GM18868 (cell line): ENCODE measurements around the gene CBX5.
"Not testable (repeated sequence)": the region's sequence is repeated elsewhere in the genome, so short reads cannot be mapped to it uniquely, and the experiment has no call there.

Source experiments
- ATAC-seq: cut with Tn5 transposase; IDR thresholded peaks from one replicate; pipeline ENCODE4 v1.9.1; 2021; ENCODE audit warnings: mild to moderate bottlenecking, moderate library complexity; ENCODE audit not compliant: unreplicated experiment

Gene CBX5

DNA sequence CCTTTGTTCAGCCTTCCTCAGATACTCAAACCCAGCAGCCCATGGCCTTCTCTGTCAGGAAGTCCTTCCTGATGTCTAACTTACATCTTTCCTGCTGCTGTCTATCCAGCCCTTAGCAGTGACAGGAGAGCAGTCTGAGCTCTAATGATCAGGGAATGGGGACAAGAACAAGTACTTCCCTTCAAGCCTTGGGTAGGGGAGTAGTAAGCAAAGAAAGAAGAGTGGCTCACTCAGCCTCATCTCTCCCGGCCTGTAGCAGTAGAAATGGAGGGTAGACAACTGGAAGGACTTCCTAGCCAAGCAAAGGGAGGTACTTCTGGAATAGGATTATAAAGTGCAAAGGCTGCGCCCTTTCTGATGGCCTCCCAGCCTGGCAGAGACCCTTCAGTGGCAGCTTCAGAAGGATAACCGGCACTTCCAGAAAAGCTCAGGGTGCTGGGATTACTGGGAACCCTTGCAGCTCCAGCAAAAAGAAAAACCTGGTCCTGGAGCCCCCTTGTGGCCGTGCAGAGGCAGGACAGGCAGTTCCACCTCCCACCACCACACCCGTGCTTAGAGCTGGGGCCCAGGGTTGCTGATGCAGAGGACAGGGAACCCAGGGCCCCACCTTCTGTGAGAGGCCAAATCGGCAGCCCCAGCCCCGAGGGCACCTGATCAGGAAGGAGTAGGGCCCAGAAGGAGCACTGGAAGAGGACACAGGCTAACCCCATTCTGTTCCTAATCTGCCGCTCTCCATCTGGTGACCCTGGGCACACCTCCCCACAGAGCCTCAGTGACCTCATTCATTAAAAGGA lies 78.7 kb downstream of the CBX5 start:
- ATAC-seq: peak; percentile 45

DNA sequence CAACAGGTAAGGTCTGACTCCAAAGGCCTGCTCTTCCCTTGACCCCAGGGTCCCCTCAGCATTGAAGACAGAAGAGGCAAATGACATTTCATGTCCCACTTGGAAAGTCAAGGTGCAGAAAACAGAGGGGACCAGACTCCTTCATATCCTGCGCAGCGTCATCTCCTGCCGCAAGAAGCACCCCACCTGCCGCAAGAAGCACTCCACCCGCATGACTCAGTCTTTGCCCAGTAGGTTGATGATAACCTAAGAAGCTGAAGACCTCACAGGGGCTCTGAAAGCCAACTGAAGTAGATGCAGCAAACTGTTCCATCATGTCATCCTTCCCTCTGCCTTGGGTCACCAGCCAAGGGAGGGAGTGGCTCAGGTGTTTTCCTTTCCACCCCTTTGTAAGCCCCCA lies 79.5 kb downstream of the CBX5 start:
- no peak for ATAC-seq

DNA sequence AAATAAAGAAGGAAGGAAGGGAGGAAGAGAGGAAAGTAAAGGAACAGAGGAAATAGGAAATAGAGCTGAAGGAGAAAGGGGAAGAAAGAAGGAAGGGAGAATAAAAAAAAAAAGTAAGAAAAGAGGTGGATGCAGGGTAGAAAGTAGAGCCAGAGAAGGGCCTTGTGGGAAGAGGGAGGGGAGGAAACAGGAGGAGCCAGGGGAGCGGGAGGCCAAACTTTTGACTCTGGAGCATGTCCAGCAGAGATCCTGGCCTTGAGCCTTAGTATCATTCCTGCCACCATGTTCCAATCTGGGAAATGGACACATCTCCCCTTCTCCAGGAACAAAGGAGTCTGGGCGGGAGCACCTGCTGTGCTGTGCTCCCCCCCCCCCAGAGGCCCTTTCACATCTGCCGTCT lies 80.0 kb downstream of the CBX5 start:
- ATAC-seq: no peak

DNA sequence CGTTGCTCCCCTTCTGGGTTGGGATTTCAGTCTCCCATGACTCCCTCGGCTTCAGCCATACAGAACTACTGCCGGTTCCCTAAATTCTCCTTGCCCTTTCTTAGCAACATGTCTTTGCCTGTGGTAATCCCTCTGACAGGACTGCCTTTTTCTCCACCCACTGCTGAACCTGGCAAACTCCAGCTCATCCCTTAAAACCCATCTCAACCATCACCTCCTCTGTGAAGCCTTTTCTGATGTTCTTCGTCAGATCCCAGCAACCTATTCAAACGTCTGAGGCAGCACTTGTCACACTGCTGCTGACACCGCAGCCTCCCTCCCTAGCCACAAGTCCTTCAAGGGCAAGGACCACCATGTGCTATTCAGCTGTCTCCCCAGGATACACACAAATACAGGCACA lies 80.9 kb downstream of the CBX5 start:
- no peak for ATAC-seq

DNA sequence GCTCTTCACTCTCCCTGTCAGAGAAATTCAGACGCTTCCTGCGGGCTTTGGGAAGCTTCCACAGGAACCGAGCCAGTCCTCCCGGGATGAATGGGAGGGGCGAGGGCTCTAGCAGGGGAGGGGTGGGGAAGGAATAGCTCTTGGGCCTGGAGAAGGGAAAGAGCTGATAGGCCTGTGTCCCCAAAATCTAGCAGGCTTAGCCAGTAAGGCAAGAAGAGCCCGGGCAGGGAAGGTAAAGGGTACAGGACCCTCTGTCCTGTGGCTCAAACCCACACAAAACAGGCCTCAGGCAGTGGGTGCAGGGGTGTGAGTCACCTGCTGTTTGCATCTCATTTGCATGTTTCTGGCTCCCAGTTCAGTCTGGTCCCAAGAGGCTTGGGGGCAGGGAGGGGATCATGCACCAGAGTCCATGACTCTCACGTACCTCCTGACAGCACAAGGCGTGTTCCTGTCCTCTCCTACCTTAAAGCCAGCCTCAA lies 82.5 kb downstream of the CBX5 start:
- ATAC-seq: no peak

DNA sequence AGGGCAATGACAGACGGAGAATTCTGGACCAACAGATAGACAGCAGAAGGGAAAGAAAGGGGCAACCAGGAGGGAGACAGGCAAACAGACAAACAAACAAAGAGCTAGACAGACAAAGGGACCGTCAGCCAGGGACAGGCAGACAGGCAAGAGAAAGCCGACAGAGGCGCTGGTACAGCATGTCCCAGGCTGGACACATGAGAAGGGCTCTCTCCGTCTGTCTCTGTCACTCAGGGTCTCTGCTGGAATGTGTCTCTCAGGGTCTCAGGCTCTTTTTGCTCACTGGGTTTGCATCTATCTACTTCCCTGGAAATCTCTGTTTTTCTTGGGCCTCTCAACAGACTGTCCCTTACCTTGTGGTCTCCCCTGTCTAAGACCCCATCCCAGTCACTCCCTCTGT lies 82.9 kb downstream of the CBX5 start:
- no peak for ATAC-seq

DNA sequence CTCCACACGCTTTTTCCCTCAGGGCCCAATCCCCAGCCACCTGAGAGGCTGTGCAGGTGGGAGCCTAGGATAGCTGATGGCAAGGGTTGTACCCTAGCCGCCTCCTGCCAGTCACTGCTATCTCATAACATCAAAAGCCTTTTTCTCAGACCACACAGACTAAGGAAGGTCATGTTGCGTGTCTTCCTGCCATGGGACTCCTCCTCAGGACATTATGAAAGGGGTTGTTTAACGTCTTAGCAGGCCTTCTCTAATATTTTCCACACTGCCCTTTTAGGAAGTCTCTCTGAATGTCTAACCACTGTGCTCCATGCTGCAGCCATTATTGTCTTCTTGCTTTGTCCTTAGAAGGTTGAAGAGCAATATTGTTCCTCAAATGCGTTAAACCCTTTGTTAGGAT lies 83.5 kb downstream of the CBX5 start:
- no peak for ATAC-seq

DNA sequence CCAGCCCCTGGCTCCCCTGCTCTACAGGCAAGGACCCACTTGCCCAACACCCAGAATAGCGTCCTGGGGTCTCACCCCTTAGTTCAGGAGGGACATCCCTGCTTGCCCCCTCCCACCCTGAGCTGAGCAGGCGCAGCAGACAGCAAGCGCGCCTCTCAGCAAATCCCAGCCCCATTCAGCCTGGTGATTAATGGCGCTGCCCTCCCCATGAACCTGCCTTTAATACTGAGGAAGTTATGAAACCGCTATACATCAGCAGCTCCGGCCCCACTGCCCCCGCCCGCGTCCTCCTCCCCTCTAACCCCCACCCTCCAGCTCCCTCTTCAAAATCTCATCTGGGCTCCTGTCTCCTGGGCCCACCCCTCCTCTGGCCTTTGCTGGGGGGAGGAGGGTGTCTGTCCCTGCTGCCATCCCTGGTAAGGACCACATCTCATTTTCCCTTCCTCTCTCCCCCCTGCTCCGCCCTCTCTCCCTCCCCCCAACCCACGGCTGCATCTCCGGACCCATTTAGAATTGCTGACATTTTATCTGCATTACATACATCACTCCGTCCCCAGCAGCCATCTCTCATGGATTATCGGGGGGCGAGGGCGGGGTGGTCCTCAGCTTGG lies 84.1 kb downstream of the CBX5 start:
- no peak for ATAC-seq

DNA sequence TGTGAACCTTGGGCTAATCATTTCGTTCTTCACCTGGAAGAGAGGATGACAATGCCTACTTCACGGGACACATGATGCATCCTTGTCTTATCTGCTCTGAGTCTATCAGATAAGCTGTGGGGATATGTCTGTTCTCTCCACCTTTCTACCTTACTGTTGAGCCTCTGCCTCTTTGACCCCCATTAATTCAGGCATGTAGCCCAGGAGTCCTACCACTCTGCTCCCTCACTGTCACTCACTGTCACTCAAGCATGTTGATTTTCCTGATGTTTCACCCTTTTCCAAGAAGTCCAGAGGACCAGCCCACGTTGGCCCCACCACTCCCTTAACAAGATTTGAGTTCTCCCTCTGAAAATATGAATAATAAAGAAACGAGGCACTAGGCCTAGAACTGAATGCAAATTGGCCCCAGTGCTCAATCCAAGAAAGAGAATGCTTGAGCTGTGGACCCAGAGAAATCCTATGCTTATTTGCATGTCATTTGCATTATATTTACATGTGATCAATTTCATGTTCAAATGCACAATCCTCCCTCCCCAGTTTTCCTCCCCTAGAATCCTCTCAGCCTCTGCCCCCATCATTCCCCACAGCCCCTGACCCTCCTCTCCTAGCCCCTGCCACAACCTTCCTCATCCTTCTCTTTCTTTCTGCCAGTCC lies 84.7 kb downstream of the CBX5 start:
- ATAC-seq: no peak

DNA sequence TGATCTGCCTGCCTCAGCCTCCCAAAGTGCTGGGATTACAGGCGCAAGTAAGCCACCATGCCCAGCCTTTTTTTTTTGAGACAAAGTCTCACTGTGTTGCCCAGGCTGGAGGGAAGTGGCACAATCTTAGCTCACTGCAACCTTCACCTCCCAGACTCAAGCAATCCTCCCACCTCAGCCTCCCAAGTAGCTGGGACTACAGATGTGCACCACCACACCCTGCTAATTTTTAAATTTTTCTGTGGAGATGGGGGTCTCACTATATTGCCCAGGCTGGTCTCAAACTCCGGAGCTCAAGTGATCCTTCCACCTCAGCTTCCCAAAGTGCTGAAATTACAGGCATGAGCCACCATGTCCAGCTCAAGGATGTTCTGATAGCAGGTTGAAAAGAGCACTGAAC lies 85.3 kb downstream of the CBX5 start:
- ATAC-seq: not testable (repeated sequence)

DNA sequence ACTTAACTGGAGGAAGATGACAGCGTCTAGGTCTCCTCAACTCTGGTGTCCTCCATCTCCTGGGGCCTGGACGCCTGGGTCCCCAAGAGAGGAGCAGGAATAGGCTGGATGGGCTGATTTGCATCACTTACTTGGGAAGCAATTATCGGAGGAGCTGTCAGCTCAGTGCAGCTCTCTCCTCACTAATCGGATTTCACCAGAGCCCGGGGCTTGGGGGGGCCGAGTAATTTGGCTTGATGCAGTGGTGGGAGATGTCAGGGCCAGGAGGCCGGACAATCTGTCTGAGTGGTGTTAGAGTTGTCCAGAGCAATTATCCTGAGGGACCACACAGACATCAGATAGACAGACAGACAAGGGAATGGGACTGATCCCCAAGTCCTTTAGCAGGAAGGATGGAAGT lies 86.5 kb downstream of the CBX5 start:
- ATAC-seq: no peak

DNA sequence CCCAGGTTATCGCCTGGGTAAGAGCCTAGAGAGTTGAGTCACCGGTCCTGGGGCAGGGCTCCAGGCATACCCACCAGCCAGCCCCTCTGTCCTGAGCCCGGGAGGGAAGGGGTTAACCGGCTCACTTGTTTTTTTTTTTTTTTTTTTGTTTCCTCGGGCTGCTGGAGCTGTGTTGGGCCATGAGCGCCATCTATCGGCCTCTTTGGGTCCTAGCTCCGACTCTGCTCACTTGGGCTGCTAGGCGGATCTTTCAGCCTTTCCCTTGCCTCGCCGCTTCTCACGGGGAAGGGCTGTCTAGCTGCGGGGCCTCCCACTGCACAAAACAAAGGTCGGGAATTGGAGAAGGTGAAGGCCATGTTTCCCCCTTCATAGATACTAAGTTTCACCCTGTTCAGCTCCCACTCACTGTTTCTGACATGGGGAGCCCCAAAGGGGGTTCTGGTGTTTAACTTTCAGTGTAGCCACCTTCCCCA lies 88.3 kb downstream of the CBX5 start:
- peak; percentile 49 for ATAC-seq

DNA sequence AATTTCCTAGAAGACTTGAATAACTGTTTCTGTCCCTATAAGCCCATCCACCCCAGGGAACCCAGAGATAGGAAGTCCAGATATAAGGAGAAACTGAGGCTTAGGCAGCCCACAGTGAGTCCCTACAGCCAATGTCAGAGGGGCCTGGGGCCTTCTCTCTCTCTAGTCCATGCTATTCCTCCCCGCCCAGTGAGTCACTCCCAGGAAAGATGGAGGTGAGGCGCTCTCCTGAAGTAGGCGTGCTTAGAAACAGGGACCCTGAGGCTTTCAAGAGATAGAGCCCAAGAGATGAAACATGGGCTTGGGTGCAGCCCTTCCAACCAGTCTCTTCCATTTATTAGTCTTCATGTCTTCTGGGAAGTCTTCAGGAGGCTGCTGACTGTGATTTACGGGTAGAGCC lies 88.8 kb downstream of the CBX5 start:
- ATAC-seq: no peak

DNA sequence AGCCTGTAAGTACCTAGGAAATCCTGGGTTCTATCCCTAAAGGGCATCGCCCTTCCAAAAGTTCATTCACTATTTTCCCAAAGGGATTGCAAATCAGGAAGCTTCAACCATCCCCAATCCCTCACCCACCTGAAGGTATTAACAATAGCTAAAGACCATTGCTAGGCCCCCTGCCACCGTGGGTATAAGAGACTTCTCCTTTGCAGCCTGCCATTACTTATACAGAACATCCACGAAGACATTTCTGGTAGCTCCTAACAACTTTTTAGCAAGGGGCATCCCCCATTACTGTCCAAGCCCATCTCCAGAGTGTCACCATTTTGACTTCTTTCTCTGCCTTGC lies 90.8 kb downstream of the CBX5 start:
- ATAC-seq: no peak

DNA sequence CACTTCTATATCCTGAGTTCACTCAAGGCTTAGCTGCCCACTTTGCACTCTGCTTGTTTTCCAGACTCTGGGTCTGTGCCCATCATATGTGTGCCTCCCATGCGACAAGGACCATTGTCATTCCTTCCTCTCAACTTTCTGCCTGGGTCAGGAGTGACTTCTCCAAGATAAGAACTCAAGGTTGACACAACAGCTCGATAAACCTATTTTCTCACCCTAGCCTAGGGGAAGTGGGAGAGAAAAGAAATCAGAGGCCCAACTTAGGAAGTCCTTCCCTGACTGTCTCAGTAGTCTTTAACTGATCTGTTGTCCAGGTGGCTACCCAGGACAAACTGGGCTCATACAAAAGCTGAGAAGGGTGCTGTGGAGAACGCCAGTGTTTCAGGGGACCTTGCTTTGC lies 92.8 kb downstream of the CBX5 start:
- no peak for ATAC-seq

DNA sequence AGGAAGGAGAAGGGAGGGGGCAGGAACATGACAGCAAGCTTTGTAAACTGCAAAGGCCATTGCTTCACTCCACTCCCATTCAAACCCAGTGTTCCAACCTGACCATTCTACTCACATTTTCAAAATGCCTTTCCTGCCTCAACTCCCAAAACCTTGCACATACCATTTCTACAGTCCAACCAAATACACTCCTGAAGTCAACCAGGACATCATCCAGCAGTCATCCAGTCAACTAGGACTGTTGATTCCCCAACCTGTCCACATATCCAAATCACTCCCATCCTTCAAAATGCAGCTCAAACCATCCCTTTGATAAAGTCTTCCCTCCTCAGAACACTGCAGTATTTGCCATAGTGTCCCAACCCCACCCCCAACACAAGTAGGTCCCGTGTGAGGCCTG lies 94.0 kb downstream of the CBX5 start:
- no peak for ATAC-seq

DNA sequence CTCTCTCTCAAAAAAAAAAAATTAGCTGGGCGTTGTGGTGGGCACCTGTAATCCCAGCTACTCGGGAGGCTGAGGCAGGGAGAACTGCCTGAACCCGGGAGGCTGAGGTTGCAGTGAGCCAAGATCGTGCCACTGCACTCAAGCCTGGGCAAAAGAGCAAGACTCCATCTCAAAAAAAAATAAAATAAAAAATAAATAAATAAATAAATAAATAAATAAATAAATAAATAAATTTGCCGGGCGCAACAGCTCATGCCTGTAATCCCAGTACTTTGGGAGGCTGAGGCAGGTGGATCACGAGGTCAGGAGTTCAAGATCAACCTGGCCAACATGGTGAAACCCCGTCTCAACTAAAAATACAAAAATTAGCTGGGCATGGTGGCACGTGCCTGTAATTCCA lies 94.6 kb downstream of the CBX5 start:
- ATAC-seq: not testable (repeated sequence)

DNA sequence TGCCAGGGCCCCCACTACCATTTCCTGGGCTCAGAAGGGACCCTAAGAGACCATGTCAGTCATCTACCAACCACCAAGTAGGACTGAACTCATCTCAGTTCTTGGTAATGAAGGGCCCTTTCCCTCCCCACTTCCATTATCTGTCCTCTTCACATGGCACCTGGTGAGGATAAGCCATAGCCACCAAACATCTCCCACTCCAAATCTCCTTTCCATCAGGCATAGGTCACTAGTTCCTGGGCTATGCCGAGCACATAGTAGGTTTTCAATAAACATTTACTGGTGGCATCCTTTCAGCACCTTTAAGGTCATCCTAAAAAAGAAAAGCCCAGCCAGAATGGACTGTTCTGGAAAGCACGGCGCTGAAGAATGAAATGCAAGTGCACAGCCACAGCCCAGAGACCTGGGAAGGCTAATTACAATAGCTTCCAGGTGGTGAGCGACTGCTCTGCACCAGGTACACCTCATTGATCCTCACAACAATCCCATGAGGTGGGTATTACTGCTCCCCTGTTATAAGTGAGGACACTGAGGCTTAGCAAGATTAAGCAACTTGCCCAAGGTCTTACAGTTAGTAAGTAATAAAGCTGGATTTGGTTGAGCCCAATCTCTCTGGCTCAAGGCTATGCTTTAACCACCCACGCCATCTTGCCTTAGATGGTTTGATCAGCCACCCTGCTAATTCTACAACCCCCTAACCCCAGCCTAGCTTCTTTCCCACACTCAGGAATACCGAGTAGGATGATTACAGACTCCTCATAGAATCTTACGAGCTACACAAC lies 95.7 kb downstream of the CBX5 start:
- no peak for ATAC-seq

DNA sequence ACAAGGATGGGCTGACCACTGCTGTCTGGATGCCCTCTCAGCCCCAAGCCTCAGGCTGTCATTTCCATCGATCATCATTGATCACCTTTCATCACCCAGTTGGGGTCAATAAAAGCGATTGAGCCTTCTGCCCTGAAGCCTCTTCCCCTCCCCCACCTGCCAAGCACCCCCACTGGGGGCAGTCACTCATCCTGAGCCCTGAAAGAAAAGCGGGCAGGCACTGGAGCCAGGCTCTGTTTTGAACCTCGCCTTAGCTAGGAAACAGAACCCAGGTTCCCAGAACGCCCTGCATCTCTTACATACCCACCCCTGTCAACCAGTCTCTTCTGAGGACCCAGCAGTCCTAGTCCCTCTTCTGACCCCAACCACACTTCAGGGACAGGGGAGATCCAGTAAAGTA lies 96.9 kb downstream of the CBX5 start:
- ATAC-seq: no peak

DNA sequence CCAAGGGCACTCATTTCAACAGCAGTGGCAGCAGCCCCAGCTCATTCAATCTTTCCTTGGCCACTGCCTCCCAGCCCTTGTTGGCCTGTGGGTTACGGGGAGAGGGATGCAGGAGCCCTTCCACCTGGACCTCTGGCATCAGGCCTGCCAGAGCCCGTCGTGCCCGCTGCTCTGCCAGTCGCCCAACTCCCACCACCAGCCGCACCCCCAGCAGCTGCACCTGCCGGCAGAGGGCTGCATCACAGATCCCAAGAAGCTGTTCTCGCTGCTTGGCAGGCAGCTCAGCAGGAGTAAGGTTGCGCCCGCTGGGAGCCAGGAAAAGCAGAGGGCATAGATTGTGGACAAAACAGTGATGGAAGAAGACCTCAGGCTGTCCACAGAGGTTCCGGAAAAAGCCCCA lies 97.8 kb downstream of the CBX5 start:
- ATAC-seq: no peak
